ELF-1 (cell line): Measurements from ENCODE around the gene EME2.
A peak's percentile ranks its signal among the peaks of the same experiment; 100 is the strongest.
"Not testable (repeated sequence)": the region's sequence is repeated elsewhere in the genome, so short reads cannot be mapped to it uniquely, and the experiment has no call there.

ENCODE experiments used
- DNase-seq: peaks from one replicate; pipeline ENCODE4 v3.0.0-alpha.2; 2016; ENCODE audit warnings: low read depth, low spot score

The EME2 gene, protein sequence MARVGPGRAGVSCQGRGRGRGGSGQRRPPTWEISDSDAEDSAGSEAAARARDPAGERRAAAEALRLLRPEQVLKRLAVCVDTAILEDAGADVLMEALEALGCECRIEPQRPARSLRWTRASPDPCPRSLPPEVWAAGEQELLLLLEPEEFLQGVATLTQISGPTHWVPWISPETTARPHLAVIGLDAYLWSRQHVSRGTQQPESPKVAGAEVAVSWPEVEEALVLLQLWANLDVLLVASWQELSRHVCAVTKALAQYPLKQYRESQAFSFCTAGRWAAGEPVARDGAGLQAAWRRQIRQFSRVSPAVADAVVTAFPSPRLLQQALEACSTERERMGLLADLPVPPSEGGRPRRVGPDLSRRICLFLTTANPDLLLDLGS

DNA sequence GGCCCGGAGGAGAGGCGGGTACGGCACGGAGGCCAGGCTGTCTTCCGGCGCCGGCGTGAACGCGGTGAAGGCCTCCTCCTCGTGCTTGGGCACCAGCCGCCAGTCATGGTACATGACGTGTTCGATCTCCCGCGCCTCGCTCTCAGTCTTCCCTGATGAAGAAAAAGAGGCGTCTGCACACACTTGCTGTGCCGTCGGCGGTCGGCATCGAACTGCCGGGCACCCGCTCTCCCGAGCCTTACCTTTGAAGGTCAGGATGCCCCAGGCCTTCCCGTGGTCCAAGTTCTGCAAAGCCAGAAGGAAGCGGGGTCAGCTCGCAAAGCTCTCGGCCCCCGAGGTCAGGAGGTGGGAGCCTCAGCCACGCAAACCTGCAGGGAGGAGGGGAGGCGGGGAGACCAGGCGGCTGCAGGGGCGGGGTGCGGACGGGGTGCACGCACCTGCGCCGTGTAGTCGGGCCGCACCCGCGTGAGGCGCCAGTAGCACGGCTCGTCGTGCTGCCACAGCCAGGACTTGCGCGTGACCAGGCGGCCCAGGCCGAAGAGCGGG, at the start of gene EME2:
EME2 (plus strand) TSS at position 449 of the 546 bp plus-strand sequence. CDS start 418 bp downstream, outside the sequence.
- DNase-seq: peak; percentile 38

DNA sequence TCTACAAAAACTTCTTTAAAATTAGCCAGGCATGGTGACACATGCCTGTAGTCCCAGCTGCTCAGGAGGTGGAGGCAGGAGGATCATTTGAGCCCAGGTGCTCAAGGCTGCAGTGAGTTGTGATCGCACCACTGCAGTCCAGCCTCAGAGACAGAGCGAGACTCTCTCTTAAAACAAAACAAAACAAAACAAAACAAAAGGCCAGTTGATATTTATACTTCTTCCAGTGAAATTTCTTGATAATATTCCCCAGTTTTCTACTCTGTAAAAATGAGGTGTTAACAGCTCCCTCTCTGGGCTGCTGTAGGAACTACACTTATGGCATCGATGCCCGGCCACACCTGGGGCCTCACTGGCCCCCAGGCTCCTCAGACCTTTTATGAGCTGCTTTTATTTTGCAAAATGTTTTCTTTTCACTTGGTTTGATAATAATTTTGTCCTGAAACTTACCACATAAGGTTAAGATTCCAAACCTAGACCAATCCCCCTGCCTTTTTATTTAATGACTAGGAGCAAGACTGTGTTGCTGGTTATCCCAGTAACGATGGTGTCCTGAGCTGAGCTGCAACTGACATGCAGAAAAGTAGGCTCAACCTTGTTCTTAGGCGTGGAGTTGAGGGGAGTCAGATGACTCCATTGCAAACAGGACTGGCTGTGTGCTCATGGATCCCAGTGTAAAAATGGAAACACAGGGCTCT, 49.0 kb upstream of the EME2 start:
- peak; percentile 54 for DNase-seq

DNA sequence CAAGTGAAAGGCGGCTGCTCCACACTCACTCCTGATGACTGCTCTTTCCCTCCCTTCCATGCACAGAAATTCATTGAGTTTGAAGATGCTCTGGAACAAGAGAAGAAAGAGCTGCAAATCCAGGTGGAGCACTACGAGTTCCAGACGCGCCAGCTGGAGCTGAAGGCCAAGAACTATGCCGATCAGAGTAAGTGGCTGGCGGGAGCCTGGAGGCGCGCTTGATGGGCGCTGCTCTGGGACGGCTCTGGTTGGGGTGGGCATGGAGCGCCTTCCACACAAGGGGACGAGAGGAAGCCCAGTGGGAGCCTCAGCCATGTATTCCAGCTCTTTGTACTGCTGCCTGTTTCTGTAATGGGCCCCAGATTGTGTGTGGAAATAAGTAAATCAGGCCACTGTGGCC, 48.1 kb upstream of the EME2 start:
- no peak for DNase-seq

DNA sequence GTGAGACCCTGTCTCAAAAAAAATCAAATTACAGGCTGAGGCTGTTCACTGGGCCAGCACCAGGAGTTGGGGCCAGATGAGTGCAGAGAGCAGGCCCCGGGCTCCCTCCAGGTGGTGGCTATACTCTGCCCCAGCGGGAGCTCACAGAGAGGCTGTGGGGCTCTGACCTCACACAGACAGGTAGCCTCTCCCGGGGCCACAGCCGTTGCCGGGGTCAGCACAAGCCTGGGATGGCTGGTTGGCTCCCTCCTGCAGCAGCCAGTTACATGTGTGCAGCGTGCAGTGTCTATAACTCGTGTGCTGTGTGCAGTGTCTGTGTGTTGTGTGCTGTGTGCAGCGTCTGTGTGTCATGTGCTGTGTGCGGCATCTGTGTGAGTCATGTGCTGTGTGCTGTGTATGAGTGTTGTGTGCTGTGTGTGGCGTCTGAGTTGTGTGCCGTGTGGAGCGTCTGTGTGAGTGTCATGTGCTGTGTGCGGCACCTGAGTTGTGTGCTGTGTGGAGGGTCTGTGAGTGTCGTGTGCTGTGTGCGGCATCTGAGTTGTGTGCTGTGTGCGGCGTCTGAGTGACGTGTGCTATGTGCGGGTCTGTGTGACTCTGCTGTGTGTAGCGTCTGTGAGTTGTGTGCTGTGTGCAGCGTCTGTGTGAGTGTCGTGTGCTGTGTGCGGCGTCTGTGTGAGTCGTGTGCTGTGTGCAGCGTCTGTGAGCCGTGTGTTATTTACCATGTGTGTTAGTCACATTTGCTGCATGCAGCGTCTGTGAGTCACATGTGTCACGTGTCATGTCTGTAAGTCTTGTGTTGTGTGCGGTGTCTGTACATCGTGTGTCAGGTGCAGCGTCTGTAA, 45.7 kb upstream of the EME2 start:
- DNase-seq: no peak

DNA sequence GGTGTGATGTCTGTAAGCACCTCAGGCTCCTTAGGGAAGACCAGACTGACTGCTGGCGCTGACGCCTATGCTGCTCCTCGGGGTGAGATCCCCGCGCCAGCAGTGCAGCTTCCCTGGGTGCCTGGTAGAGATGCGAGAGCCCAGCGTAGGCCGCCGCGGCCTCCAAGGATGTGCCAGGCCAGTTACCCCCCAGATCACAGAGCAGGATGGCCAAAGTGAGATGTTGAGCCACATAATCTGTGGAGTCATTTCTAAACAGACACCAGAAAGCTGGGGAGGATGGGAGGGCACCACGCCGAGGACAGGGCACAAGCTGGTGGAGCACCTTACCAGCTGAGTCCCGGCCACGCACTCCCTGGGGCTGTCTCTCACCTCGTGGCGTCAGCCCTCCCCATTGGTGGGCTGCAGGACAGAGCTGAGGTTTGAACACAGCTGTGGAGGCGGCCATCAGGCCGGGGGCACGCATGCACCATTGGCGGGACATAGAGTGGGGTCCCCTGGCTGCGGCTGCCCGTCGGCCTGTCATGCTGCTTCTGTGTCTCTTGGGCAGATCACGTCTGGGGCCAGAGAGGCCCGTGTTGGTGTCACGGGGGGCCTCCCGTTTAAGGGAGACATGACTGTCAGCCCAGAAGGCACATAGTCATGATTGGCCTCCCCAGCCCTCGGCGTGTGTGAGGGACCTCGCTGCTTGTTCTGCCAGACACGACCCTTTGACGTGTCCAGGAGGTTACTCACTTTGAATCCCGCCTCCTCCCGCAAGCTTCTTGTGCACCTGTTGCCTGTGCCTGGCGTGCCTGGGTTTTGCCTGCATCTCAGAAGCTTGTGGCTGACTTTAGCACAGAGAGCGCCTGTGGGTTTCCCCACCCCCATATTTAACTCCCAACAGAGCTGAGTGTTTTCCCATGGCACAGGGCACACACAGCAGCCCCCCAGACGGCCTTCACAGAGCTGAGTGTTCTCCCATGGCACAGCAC, 44.7 kb upstream of the EME2 start:
- DNase-seq: no peak

DNA sequence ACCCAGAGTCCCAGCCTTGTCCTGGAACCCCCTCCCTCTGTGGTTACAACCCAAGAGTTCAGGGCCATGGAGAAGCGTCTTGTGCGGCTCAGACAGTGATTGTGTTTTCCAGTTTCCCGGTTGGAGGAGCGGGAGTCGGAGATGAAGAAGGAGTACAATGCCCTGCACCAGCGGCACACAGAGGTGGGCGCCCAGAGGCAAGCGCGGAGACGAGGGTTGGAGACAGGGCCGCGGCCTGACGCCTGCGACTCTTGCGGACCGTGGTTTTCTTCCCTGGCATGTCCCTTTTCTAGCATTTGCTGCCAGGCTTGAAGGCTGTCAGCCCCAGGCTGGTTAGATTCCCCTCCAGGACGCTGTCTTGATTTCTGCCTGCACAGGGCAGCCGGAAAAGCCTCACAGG, 43.6 kb upstream of the EME2 start:
- DNase-seq: no peak

DNA sequence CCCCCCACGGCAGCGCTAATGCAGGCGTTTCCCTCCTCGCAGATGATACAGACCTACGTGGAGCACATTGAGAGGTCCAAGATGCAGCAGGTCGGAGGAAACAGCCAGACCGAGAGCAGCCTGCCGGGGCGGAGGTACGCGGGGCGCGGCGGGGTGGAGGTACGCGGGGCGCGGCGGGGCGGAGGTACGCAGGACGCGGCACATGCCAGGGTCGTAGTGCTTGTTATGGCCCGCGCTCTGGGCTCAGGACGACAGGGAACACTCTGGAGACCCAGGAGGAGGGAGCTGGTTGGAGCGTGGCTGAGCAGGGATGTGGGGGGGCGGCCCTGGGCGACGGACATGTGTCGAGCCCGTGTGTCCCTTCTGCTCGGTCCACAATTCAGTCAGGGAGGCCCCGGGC, 43.2 kb upstream of the EME2 start:
- no peak for DNase-seq

DNA sequence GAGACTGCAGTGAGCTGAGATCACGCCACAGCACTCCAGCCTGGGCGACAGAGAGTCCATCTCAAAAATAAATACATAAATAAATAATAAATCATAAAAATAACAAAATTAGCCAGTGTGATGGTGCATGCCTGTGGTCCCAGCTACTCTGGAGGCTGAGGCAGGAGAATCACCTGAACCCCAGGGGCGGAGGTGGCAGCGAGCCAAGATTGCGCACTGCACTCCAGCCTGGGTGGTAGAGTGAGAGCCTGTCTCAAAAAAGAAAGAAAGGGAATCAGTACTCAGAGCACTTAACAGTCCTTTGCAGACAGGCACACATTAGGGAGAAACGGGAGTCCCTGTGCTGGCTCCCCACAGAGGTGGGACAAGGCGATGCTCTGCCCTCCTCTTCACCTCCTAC, 41.5 kb upstream of the EME2 start:
- DNase-seq: no peak

DNA sequence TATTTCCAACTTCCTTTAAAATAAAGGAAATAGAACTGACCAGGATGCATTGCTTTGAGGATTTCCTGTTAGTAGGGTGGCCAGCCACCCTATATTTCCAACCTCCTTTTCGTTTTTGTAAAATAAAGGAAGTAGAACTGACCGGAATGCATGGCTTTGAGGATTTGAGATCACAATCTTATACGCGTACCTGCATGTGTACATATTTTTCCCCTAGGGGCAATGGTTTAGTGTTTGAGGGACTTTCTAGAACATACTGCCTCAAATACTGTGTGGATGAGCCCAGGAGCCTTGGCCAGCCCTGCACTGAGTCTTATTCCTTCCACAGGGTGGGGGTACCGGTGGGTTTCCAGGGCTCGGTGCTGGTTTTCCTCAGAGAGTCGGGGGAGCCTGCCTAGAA, 41.0 kb upstream of the EME2 start:
- DNase-seq: no peak

DNA sequence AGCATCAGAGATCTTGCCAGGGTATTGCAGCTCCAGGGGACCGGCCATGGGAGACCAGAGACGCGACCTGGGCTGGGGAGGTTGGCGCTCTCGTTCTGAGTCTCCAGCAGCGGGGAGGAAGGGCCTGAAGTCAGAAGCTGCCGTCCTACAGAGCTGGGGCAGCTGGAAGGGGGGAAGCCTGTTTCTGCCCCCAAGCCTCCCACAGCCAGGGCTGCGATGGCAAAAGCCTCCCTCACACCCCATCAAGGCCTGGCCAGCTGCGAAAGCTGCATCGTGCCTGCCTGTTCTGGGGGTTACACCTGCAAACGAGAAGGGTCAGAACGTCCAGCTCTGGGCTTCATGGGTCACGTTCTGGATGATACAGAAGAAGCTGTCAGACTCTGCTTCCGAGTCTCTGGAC, 40.5 kb upstream of the EME2 start:
- DNase-seq: no peak

DNA sequence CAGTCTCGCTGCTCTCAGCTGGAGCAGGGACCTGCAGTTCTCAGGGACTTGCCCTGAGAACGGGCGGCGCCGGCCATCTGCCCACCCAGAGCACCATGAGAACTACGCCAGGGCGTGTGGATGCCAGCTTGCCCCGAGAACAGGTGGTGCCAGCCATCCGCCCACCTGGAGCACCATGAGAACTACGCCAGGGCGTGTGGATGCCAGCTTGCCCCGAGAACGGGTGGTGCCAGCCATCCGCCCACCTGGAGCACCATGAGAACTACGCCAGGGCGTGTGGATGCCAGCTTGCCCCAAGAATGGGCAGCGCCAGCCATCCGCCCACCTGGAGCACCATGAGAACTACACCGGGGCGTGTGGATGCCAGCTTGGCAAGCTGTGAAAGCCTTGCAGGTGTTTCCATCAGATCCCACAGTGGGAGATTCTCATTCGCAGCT, 40.0 kb upstream of the EME2 start:
- DNase-seq: not testable (repeated sequence)

DNA sequence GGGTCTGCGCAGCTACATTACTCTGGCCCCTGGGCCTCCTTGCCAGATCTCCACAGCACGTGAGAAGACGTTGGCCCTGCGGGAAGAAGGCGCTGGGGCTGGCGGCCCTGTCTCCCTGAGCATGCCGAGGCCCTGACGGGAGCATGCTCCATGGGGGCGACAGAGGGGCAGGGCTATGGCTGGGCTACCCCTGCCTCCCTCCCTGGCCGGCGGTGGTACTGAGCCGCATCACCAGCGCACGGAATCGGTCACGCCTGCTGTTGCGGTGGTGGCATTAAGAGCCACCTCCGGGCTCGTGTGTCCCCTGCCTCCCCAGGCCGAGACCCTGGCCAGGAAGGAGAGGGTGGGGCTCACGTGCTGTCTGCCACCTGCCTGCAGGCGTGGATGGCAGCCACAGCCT, 38.5 kb upstream of the EME2 start:
- no peak for DNase-seq

DNA sequence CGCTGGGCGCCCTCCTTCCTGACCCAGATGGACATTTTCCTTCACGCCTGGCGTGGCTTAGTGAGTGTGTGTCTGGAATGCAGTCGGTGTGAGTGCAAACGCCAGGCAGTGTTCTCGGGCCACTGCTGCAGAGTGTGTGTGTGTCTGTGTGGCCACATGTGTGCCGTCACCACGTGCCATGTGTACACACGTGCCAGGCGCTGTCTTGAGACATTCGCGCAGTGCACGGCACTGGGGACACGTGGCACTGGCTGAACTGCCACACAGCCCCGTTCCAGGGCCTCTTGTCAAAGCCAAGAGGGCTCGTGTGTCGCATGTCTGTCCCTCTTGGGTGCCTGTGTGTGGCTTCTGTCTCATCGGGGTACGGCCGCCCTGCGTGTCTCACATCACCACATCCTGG, 37.8 kb upstream of the EME2 start:
- no peak for DNase-seq

DNA sequence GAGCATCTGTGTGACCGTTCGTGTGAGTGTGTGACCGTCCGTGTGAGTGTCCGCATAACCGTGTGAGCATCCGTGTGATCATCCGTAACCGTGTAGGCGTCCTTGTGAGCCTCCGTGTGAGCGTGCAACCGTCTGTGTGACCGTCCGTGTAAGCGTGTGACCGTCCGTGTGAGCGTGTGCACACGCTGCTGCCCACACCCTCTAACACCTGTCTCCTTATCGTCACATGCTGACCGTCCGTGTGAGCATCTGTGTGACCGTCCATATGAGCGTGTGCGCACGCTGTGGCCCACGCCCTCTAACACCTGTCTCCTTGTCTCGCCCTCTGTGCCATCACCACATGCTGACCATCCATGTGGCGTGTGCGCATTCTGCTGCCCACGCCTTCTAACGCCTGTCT, 32.4 kb upstream of the EME2 start:
- DNase-seq: no peak

DNA sequence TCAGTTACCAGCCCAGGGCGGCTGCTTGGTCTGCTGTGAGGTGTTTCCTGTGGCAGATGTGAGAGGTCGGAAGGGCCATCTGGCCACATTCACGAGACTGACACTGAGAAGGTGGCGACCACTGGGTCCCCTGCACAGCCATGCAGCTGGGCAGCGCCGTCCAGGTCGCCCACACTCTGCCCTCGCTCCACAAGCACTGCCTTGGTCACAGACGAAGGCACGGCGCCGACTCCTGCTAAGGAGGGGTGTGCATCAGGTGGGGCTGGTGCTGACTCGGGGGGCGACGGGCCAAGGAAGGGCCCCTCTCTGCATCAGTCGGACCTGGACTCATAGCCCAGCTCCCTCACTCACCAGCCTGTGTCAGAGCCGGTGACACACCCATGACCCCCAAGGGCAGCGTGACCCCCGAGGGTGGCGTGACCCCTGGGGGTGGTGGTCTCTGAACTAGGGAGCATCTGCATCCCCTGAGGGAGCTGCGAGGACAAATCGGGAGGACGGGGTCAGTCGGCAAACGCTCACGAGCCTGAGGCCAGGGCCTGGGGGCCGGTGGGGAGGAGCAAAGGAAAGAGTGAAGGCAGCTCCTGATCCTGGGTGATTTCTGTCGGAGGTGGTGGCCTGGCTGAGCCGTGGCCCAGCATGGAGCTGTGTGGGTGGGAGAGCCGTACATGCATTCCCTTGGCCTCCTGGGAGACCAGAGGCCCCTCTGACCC, 31.7 kb upstream of the EME2 start:
- DNase-seq: no peak

DNA sequence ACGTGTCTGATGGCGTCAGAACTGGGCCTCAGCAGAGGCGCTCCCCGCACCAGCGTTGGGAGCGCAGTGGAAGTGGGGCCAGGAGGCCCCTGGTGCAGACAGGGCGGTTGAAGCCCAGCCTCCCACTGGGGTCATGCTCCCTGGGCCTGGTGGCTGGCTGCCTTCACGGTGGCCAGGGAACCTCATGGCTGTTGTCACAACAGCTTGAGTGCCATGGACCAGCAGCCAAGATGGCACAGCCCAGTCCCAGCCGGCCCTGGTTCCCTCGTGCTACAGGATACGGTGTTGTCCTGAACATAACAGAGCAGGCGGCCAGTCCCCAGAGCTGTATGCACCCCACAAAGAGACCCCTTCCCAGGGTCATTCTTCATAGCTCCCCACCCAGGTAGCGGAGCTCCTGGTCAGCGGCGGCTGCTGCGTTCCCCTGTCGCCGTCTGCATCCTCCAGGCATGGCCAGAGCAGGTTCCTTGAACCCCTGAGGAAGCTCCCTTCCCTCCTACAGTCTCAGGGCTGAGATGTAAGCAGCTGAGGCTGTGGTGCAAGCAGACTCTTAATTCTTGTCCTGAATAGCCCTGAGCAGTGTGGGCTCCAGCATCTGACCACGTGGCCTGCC, 31.0 kb upstream of the EME2 start:
- DNase-seq: no peak

DNA sequence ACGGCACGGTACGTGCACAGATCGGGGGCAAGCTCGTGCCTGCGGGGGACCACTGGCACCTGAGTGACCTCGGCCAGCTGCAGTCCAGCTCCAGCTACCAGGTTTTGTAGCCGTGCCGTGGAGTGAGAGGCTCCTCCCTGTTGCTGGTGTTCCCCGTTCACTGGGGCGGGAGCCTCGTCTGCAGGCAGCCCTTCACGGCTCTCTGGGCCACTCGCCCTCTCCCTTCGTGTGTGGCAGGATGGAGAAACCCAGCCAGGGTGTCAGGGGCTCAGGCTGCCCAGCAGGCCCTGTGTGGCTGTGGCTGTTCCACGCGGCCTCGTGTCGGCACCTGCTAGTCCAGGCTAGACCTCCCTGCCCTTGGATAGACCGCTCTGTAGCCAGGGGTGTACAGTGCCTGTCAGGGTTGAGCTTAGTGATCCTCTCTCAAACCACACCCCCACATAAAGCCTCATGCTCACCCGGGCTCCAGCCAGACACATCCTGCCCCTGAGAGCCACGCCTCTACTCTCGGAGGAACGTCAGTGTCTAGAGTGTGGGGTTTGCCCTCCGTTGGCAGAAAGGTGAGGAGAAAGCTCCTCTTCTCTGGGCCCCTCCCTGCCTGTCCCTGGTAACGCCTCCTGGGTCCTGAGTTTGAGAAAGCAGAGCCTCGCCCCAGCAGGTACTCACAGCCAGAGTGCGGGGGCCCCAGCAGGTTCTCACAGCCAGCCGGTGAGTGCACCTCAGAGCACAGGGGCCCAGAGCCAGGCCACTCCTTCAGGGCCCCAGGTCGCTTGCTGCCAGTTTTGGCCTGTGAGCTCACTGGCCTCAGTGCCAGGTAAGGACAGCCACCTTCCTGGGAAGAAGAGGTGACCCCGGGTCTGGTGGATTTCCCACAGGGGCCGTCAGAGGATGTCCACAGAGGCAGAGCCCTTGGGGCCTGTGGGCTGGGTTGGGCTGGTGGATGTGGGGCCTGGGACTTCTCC, 29.0 kb upstream of the EME2 start:
- no peak for DNase-seq

DNA sequence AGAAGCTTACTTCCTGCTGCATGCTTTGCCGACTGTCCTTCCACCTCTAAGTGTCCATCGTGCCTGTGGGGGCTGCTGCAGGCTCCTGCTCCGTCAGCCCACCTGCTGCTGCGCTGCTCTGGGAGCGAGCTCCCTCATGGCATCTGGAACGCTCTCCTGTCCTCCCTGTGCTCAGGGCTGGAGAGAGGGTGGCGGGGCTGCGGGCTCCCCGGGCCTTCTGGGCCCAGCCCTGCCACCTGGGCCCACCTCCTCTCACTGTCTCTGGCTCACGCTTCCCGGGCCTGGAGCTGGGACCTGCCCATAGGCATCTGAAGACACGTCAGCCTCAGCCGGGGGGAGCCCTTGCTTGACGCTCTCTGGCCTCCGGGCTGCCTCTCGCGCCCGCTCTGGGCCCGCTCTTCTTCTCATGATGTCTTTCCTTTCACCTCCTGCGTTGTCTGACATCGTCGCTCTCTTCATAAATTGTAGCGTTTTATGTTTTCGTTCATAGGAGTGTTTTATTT, 28.2 kb upstream of the EME2 start:
- DNase-seq: peak; percentile 47
